AG09319 (cell line): ENCODE data around the gene CDC25B.

Experiments used
- DNase-seq: peaks from one replicate; pipeline ENCODE4 v3.0.0-alpha.2; 2010; ENCODE audit warnings: low read depth; ENCODE audit errors: extremely low read depth
- TF ChIP-seq, protein P1 (sequence below): IDR thresholded peaks from 2 replicates; pipeline ENCODE4 v1.5.1; 2011; ENCODE audit warnings: low read depth, mild to moderate bottlenecking, inconsistent platforms, low read length, moderate library complexity

CDC25B gene

DNA sequence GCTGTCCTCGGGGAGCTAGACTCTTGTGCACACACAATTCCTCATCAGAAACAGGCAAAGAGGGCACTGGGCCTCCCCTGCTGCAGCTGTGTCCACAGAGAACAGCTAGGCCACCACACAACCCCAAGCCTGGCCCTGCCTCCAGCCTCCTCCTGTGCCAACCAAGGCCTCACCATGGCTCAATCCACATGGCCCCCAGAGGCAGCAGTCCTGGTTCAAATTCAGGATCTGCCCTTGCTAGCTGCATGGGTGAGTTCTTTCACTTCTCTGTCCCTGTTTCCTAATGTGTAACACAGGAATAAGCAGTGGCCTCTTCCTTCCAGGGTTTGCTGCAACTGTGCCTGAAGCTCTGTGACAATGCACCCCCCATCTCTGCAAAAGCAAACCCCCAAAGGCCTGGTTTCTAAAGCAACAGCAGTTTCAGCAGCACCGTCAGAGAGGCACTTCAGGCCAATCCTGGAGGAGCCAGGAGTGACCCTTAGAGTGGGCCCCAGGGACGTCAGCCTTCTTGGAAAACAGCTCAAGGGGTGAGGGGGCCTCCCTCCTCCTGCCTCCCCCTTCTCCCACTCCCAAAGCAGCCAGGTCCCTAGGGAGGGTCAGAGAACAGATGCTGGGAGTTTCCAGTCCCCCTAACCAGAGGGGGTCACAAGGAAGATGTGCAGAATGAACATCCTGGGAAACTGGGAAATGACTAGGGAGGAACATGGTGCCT is 30.8 kb upstream of the CDC25B start:
- TF ChIP-seq, protein P1, sequence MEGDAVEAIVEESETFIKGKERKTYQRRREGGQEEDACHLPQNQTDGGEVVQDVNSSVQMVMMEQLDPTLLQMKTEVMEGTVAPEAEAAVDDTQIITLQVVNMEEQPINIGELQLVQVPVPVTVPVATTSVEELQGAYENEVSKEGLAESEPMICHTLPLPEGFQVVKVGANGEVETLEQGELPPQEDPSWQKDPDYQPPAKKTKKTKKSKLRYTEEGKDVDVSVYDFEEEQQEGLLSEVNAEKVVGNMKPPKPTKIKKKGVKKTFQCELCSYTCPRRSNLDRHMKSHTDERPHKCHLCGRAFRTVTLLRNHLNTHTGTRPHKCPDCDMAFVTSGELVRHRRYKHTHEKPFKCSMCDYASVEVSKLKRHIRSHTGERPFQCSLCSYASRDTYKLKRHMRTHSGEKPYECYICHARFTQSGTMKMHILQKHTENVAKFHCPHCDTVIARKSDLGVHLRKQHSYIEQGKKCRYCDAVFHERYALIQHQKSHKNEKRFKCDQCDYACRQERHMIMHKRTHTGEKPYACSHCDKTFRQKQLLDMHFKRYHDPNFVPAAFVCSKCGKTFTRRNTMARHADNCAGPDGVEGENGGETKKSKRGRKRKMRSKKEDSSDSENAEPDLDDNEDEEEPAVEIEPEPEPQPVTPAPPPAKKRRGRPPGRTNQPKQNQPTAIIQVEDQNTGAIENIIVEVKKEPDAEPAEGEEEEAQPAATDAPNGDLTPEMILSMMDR = no peak
- DNase-seq = no peak

DNA sequence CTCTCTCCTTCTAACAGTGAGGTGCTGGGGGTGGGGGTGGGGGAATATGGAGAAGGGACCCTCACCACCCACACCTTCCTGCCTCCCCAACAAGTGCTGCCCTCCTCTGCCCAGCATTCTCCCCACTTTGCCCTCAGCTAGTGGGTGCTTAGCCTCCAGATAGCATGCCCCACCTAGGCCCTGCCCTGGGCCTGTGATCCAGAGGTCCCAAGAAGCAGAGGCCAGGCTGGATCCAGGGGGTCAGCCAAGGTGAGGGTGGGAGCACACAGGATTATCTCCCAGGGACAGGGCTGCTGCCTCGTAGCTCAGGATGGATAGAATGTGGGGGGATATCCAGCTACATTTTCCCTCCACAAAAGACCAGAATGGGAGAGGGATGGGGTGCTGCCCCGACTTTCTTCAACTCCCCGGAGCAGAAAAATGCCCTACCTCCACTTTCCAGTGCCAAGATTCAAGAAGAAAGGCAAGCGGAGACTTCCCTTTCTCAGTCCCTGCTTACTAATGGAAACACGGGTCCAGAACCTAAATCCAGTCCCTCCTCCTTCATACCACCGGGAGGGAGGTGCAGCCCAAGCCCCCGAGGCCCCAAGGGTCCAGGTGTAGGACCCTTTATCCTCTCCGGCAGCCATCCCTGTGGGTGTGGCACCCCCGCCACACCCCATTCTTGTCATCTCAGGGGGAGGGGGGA is 29.5 kb upstream of the CDC25B start:
- TF ChIP-seq, protein P1 = no peak
- DNase-seq = no peak

DNA sequence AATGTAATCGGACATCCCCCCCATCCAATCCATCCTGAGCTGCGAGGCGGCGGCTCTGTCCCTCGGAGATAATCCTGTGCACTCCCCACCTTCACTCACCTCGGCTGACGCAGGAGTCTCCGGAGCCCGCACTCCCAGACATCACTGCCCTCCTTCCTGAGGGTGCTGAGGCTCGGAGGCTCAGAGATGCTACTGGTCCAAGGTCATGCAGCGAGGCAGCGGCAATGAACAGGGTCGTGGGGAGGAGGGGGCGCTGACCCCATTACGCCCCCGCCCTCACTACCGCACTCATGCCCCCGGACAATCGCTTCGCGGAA is 29.0 kb upstream of the CDC25B start:
- TF ChIP-seq, protein P1 = no peak

DNA sequence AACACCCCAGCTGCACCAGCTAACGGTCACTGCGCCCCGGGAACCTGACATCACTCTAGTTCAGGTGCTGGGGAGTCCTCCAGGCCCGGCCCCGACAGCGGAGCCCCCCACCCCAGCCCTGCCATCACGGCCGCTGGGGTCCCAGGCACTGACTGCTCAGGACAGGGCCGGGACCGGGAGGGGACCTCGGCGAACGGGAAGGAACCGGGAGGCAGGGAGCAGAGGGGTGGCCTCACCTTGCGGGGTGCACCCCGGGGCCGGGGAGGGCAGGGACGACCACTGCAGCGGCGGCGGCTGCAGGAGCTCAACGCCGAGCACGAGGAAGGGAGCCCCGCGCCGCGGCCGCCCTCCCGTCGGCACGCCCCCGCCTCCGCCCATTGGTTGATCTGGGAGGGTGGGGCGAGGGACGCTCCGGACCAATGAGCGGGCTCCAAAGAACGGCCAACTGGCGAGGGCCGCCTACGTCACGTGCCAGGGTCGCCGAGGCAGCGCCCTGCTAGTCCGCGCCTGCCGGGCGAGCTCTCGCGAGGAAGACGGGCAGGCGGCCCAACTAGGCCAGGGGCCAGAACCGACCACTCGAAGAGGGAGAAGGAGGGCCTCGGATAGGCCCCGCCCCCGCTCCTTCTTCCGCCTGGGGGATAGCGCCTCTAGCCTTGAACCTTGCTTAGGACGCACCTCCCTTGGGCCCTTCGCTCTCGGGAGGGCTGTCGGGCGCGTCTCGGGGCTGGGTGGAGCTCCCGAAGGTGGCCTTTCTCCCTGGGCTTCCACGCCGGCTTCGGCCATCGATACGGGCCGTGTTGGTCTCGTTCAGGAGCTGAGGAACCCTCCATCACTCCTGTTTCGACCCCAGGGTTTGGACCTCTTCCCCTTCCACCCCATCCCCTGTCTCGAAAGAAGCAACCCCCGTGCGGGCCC is 28.4 kb upstream of the CDC25B start, which contains the start of gene ADISSP:
TSS of gene ADISSP (minus strand) at position 327 of the 915 bp plus-strand sequence. CDS start 7,653 bp downstream, outside the sequence.
- DNase-seq = peak; percentile 96
- TF ChIP-seq, protein P1 = peak; percentile 6

More for the DNA sequence above, 29.0 kb upstream of the CDC25B start:
- no peak for DNase-seq

DNA sequence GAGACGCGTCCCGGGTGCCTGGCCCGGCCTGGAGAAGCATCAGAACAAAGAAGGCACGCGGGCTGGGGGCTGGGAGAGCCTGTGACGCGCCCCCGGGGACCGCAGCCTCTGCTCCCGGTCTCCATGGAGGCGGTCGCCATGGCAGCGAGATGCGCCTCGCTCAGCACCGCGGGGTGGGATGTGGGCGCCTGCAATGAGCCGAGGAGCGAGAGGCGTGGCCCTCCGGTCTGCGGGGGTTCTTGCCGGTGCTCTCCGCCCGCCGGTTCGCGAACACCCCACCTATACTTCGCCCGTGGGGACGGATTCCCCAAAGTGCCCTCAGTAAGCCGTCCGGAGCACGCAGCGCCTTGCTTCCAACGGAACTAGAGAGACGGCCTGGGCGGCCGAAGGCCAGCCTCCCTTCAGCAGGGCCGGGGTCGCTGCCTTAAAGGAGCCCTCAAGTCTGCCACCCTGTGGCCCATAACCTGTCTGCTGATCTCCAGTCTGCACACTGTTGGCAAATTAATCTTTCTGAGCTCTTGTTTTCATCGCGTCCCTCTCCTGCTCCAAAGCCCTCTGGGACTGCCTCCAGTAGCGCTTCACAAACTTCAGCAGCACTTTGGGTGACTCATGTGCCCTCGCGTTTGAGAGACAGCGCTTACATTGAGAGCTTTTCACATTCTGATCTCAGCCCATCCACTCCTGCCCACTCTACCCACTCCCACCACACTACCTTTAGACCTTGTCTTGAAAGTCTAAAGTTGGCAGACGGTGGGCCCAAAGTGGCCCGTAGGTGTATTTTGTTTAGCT is 27.6 kb upstream of the CDC25B start:
- DNase-seq = no peak

DNA sequence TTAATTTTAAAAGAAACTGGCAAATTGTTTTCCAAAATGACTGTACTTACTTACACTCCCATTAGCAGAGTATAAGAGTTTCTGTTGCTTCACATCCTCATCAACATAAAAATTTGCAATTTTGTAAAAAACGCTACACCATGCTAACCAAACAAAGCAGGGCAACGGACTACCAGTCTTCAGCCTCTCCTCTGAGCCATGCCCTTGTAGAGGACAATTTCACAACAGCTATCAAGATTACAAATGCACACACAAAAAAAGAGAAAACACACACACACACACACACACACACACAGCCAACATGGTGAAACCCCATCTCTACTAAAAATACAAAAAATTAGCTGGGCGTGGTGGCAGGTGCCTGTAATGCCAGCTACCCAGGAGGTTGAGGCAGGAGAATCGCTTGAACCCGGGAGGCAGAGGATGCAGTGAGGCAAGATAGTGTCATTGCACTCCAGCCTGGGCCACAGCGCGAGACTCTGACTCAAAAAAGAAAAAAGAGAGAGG is 24.5 kb upstream of the CDC25B start:
- TF ChIP-seq, protein P1 = no peak

More for the DNA sequence above, 27.6 kb upstream of the CDC25B start:
- TF ChIP-seq, protein P1 = peak; percentile 61

More for the DNA sequence above, 24.5 kb upstream of the CDC25B start:
- DNase-seq = no peak
